Adrenal gland (tissue), 5 donors: ENCODE measurements around the gene TLE3.

Experiments used
- CTCF ChIP-seq, 6 experiments: fragments of 450-650 bp in 4 of 6; fragments of 200-600 bp in 2 of 6; sonication (generic) in 1 of 6; IDR thresholded peaks; 1 replicate in 5 of 6; 2 replicates in 1 of 6; pipeline versions ENCODE4 v1.5.1 to v1.8.0; 2016 to 2021; ENCODE audit warnings: antibody characterized with exemption in 6 of 6, mild to moderate bottlenecking in 2 of 6, moderate library complexity in 1 of 6
- POLR2A ChIP-seq, 2 donors: fragments of 450-650 bp; IDR thresholded peaks; one replicate each; pipeline ENCODE4 v1.6.1; 2017; ENCODE audit warnings: antibody characterized with exemption in 2 of 2, mild to moderate bottlenecking in 2 of 2, moderate library complexity in 1 of 2
- donor health status: DM: no; HTN: no; CAD: no.

- TF ChIP-seq POLR2A (IDR thresholded peaks at IDR 0.05) (no peak), CTCF (IDR thresholded peaks at IDR 0.05) (no peak)
Observed at GRCh38 chr15:70012895-70013294, 84.8 kb downstream of the TLE3 start.
